Superior temporal gyrus (tissue), 1 donor: Measurements from ENCODE around the gene CC2D2A.

Source experiments
- DNase-seq: peaks from one replicate; pipeline ENCODE4 v3.0.0-alpha.2; 2016; ENCODE audit errors: extremely low spot score

The CC2D2A gene

DNA sequence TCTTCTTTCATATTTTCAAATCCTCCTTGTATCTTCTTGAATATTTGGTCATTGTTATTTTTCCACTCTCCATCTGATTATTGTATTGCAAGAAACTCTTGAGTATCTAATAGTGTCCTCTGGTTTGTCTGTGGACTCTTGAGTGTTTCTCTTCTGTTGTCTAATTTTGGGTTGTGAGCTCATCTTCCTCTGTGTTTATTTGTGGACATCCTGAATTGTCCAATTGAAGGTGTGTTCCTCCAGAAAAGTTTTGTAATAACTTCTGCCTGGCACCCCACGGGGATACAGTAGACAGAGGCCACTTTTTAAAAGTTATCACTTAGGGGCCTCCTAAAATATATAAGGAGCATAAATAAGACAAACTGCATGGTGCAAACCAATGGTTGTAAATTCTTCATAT lies 3.1 kb upstream of the CC2D2A start:
- no peak for DNase-seq

DNA sequence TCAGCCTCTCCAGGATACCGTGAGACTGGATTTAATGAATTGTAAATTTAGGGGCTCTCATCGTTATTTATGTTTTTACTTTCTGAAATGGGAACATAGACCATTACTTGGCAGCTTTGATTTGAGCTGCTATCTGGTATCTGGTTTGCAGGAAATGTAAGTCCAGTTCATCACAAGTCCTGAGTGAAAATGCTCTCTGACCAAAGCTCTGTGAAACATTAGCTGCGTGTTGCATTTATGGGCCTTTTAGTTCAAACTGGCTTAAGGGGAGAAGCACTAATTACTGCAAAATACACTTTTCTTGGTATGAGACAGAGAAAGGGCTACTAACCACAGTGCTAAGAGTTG lies 420 bp downstream of the CC2D2A start:
- peak; percentile 59 for DNase-seq

DNA sequence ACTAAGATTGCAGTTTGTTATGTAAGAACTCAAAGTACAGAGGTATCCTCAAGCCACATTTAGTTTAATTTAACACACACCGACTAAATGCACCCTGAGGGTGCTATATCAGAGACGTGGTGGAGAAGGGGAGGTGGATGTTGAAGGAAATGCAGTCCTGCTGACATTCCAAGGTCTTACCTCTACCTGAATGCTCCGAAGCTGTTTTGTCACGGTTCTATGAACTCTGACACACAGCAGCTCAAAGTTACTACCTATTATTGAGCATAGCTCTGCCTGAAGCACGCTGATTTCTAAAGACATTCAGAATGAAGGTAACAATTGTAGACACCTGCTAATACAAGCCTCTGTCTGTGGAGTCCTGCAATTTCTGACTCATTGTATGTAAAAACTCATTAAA lies 6.7 kb downstream of the CC2D2A start:
- DNase-seq: no peak

DNA sequence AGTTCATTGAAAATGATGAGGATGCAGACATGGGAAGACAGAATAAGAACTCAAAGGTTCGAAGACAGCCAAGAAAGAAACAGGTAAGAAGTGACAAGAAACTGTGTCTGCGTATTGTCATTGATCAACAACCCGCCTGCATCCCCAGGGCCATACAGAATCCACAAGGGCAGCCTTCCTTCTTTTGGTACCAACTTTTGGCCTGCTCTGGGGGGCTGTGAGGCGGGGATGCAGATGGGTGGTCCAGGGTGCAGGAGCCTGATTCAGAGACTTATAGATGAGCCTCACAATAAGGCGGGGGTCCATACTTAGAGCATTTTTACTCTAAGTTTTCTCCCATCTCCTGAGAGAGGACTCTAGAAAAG lies 9.0 kb downstream of the CC2D2A start:
- DNase-seq: no peak

DNA sequence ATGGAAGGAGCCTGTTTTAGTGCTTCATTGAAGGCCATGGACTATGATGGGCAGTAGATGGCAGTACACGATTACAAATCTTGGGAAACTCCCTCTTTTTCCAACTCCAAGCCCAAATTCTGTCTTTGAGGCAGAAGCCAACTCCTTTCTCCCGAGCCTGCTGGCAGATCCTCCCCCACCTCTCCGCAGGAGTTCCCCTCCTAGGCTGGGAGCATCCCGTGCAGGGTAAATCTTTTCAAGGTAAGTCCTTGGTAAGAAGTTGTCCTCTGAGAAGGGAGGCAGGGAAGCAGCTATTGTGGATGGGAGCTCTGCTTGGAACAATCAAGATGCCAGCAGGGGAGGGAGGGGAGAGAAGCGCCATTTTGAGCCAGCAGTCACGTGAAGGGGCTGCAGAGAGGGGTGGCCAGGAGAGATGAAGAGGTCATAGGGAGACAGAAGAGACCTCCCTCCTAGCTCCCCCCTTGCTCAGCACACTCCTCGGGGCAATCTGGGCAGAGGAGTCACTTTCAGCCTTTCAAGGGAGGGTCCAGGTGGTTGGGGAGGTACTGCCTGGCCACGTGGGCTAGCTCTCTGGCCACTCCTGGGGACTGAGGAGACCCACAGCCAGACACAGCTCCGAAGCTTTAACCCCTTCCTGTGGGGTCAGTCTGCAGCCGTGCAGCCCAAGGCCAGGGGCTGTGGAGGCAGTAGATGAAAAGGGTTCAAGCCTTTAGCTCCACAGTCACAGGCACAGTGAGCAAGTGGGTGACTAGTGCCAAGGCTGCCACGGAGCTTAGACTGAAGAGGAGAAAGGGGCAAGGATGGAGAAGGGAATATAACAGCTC lies 9.6 kb downstream of the CC2D2A start:
- DNase-seq: peak; percentile 95

DNA sequence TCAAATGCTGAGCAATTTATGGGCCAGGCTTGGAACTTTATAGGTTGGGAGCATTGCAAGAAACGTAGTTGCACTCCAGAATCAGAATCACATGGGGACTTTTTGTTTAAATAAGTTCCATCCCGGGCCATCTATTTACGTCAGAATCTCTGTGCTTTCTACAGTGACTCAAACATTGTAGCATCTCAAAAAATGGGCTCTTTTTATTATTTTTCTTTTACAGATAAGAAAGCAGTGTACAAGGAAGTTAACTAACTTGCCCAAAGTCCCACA lies 10.2 kb downstream of the CC2D2A start:
- no peak for DNase-seq

DNA sequence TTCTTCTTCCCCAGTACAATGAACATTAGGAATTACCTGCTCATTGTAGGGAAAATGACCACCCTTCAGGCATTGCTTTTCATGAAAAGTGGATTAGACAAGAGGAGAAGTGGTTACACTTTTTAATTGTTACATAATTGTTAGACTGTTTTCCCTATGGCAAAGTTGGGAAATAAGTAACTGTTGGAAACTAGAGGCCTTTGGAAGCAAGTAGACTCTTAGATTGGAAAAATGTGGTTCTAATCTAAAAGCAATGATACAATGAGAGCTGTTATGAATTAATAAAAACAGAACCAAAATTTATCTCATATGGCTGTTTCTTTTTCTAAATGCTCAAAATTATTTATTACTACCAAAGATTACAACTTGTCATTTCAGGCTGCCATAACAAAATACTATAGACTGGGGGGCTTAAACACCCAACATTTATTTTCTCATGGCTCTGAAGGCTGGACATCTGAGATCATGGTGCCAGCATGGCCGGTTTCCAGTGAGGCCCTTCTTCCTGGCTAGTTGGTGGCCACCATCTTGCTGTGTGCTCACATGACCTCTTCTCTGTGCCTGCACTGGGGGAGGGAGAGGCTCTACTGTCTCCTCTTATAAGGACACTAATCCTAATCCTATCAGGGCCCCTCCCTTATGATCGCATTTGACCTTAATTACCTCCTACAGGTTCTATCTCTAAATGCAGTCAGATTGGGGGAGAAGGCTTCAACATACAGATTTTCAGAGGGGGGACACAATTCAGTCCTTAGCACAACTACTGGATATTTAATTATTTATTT lies 12.5 kb downstream of the CC2D2A start:
- no peak for DNase-seq

DNA sequence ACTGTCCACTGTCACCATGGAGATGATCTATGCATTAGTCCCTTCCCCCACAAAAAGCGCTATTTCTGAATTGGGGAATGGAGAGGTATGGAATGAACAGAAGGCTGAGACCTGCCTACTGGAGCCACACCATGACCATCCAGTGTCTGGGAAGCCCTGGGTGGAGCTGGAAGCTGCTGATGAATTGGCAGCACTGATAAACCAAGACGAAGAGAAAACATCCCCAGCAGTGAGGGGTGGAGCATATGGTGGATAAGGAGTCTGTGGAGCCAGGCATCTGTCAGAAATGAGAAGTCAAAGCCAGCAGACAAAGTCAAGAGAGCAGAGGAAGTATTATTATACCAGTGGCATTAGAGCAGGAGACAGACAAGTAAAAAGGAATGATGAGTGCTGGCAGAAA lies 13.2 kb downstream of the CC2D2A start:
- DNase-seq: no peak

DNA sequence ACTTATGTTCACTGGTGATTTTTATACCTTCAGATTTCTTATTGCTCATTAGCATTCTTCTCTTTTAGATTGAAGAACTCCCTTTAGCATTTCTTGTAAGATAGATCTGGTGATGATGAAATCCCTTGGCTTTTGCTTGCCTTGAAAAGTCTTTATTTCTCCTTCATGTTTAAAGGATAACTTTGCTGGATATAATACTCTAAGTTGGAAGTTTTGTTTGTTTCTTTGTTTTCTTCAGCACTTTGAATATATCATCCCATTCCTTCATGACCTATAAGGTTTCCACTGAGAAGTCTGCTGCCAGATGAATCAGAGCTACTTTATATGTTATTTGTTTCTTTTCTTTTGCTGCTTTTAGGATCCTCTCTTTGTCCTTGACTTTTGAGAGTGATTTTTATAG lies 18.5 kb downstream of the CC2D2A start:
- DNase-seq: no peak

DNA sequence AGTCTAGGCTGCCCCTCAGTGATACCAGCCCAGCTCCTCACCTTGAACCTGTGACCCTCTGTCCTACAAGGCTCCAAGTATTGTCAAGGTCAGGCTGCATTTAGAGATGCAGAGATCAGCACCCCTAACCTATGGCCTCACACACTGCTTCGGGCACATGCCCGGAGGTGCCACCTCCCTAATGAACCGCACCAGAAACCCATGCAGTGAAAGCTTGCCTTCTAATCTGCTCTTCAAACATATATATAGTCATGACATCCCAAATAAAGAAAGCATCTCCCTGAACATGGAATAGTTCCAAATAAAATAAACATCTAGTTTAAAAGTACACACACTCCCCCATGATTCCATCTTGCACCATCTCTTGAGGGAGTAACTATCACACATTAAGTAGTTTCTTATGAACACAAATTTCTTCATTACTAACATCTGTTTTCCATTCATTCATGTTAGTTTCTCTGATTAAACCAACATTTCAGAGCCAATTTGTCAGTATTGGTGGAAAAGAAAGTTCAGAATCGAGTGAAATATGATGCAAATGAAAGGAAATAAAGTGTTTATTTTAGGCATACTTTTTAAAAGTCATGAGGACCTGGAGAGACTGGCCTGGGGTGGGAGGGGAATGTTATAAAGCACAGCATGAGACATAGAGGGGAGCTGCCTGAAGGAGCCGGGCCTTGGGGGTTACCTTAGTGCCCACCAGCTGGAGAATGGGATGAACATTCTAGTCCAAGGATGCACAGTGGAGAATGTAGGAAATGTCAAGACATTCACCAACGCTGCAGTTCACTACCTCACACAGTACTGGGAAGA lies 19.2 kb downstream of the CC2D2A start:
- DNase-seq: no peak

DNA sequence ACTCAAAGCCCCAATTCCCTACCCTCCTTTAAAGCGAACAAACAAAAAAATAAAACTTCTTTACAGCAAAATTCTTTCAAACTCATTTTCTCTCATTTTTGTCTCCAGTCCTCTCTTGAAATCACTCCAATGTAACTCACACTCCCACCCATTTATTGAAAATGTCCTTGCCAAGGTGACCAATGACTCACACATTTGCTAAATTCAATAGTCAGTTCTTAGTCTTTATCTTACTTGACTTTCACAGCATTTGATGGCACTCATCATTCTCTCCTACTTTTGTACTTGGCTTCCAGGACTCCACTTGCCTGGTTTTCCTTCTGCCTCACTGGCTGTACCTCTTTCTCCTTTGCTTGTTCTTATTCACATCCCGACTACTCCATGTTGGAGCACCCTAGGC lies 19.9 kb downstream of the CC2D2A start:
- DNase-seq: no peak

DNA sequence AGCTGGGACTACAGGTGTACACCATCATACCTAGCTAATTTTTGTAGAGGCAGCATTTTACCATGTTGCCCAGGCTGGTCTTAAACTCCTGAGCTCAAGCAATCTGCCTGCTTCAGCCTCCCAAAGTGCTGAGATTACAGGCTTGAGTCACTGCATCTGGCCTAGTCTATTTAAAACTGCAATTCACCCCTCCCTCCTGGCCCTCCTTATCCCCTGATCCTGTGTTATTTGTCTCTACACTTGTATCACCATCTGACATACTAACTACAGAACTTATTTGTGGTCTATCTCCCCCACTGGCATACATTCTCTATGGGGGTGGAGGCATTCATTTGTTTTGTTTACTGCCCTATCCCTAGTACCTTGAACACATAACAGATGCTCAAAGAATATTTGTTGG lies 23.7 kb downstream of the CC2D2A start:
- no peak for DNase-seq

DNA sequence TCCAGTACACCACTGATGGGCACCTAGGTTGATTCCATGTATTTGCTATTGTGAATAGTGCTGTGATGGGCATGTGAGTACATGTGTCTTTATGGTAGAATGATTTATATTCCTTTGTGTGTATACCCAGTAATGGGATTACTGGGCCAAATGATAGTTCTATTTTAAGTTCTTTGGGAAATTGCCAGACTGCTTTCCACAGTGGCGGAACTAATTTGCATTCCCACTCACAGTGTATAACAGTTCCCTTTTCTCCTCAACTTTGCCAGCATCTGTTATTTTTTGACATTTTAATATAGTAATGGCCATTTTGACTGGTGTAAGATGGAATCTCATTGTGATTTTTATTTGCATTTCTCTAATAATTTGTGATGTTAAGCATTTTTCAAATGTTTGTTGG lies 25.9 kb downstream of the CC2D2A start:
- DNase-seq: no peak

DNA sequence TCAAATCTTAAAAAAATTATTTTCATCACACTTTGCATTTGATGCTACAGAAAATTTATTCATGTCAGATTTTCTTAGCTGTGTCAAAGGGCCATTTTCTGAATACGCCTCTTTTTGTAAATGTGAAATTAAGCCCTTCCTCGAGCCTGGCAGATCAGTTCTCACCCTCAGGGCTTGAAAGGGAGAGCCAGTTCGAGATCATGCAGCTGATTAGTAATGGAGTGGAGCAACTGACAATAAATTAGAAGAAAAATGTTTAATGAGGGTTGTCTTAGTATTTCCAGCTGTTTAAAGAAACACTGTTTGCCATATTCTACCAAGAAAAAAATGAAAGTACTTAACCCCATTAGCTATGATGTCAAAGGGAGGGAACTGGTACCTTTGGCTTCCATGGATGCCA lies 28.7 kb downstream of the CC2D2A start:
- DNase-seq: no peak

DNA sequence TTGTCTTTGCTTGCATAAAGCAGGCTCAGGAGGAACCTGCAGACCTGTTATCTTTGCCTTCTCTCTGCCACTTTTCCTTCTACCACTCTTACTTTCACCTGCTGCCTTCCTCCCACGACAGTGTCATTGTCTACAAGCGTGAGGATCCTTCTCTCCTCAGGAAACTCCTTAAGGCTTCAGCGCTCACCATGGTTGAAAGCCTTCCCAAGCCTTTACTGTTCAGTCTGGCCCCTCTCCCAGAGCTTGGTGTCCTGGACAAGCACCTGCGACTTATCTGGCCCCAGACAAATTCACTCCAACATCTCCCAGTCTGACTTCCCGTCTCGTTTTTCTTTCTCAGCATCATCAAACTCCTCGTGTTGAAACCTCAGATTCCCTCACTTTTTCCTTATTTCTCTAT lies 31.0 kb downstream of the CC2D2A start:
- no peak for DNase-seq

DNA sequence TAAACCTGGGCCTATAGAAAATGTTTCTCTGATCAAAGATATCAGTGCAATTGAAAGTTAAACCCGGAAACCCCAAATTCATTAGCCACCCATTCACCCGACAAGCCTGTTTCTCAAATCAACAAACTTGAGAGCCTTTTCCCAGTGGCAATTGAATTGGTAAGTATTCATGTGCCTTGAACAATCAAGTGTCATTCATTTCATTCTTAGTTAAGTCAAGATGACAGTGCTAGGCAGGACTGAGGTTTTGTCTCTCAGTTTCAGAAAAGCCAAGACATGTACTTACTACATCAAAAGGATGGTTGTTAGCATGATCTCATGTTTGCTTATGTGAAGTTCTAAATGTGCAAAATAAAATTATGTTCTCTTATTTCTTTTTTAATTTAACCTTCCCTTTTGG lies 32.3 kb downstream of the CC2D2A start:
- no peak for DNase-seq

DNA sequence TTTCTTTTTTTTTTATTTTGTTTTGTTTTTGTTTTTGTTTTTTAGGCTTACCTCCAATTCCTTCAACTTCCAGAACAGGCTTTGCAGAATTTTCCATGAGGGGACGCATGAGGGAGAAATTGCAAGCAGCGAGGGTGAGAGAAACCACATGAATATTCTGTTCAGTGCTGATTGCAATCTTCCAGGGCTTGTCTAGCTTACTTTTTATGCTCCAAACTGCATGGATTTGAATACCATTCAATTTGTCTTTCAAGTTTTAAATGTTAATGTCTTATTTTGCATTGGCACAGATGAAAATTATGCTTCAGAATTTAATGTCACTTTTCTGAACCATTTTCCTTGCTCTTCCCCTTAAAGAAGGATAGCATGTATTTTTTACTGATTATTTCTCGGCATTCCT lies 32.7 kb downstream of the CC2D2A start:
- no peak for DNase-seq

DNA sequence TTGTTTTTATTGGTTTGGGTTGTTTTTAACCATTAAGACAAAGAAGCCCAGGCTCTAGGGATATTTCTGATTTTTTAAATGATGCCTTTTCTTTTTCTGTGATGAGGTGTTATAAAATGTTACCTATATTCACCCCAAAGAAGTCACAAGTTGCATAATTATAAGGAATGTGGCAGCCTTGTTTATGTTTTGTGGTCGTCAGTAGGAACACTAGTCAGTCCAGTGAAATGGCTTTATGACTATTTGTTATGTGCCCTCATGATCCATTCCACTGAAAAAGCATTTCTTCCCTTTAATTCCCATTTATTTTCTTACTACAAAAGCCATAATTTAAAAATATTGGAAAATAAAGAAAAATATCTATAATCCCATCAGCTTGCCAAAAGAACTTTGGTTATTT lies 34.4 kb downstream of the CC2D2A start:
- DNase-seq: no peak

DNA sequence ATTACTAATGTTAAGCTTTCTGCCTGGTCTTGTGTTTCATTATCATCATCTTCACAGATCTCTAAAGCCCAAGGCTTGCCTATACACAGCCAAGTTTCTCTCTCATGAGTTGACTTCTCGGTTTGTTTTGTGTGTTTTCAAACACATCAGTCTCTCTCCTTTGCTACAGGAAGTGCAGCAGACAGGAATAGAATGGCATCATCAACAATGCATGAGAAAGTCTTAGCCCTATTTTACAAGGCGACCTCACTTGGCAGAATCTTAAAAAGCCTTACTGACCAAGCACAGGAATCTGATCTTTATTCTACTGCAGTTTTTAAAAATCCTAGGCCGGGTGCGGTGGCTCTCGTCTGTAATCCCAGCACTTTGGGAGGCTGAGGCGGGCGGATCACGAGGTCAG lies 36.8 kb downstream of the CC2D2A start:
- no peak for DNase-seq

DNA sequence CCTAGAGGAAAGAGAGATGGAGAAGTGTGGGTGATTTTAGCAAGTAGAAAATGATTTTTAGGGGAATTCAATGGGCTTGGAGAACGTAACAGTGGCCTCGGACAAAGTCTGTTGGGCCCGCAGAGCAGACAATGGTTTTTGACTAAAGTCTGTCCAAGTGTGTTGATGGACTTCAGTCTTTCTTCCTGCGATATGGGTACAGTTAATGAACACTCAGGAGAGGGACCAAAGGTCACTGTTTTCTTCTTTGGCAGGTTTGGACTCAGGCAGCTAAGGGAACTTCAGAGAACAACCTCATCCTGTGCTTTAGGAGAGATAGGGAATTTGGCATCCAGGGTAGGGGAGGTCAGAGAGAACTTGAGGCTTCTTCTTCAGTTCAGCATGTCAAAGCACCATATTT lies 38.0 kb downstream of the CC2D2A start:
- no peak for DNase-seq

DNA sequence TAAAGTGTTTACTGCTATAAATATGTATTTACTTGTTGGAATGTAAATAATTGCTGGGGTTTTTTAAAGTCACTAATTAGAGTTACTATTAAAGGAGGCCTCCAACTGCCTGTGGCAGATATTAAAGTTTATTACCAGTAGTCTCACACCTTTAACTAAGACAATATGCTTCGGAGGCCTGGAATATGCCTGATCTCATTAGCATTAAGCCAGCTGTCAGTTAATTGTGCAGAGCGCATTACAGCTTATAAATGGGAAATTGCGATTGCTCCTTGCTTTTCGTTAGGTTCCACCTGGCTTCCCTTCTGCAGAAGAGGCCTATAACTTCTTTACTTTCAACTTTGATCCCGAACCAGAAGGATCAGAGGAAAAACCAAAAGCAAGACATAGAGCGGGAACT lies 41.3 kb downstream of the CC2D2A start:
- no peak for DNase-seq

DNA sequence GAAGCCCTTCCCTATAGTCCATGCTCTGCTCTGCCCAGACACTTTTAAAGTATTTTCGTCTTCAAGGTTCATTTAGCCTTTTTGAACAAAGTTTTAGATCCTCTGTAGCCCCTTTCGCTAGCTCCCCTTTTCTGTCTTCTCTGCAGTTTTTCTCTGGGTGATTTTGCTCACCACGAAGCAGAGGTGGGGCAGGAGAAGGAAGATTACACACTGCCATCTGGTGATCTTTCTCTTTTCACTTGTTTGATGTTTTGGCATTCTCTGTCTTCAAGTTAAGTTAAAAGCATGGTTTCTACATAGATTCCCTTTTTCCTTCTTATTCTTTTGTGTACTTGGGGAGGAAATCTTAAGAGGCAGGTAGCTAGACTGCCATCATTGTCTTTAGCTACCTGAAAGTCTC lies 43.9 kb downstream of the CC2D2A start:
- DNase-seq: no peak

DNA sequence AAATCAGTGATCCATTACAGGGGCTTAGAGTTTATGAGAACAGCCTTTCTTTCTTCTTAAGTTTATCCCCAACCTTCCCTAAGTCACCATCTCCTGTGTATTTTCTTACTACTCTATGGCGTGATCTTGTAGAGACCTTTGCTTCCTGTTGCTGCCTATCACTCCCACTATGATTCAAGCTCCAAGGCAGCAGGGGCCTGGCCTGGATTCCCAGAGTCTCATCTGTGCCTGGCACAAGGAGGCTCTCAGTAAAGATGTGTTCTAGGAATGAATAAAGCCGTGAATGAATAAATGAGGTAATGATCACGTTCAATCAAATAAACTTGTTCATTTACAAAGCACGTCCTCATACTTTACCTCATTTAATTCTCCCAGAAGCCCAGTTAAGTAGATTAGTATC lies 45.4 kb downstream of the CC2D2A start:
- DNase-seq: no peak
